Measurements from ENCODE around the gene CNPY1.

DNA sequence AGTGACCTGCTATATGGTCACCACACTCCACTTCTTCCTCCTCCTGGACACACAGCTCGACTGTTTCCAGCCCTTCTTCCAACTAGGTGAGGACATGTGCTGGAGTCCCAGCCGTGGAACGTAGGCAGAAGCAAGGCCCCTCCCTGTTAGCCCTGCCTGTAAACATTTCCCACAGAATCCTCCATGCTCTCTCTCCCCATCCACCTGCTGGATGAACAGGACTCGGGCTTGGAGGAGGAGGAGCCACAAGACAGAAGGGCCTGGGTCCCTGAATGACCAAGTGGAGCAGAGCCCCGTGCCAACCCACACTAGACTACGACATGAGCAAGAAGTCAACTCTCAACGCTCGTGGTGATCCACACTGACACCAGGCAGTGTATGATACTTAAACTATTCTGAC lies 9.9 kb downstream of the CNPY1 start:
- no peak for TF ChIP-seq FOXP2 (optimal IDR thresholded peaks at IDR 0.05; ENCODE audit: borderline replicate concordance, extremely low read depth, extremely low read length, insufficient read depth)
- TF ChIP-seq, protein P1, sequence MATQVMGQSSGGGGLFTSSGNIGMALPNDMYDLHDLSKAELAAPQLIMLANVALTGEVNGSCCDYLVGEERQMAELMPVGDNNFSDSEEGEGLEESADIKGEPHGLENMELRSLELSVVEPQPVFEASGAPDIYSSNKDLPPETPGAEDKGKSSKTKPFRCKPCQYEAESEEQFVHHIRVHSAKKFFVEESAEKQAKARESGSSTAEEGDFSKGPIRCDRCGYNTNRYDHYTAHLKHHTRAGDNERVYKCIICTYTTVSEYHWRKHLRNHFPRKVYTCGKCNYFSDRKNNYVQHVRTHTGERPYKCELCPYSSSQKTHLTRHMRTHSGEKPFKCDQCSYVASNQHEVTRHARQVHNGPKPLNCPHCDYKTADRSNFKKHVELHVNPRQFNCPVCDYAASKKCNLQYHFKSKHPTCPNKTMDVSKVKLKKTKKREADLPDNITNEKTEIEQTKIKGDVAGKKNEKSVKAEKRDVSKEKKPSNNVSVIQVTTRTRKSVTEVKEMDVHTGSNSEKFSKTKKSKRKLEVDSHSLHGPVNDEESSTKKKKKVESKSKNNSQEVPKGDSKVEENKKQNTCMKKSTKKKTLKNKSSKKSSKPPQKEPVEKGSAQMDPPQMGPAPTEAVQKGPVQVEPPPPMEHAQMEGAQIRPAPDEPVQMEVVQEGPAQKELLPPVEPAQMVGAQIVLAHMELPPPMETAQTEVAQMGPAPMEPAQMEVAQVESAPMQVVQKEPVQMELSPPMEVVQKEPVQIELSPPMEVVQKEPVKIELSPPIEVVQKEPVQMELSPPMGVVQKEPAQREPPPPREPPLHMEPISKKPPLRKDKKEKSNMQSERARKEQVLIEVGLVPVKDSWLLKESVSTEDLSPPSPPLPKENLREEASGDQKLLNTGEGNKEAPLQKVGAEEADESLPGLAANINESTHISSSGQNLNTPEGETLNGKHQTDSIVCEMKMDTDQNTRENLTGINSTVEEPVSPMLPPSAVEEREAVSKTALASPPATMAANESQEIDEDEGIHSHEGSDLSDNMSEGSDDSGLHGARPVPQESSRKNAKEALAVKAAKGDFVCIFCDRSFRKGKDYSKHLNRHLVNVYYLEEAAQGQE (IDR thresholded peaks at IDR 0.05; ENCODE audit: insufficient read depth in 1 of 2, low read depth in 2 of 2, low read length in 2 of 2), result no peak
- no peak for TF ChIP-seq POLR2AphosphoS5 (IDR thresholded peaks at IDR 0.05; ENCODE audit: low read depth, low read length)
- no peak for TF ChIP-seq SIN3A (IDR thresholded peaks at IDR 0.05; ENCODE audit: borderline replicate concordance, insufficient read depth, low read length)
